K562 (cell line): ENCODE results near the gene TIMP4.

ENCODE experiments used
- CTCF ChIP-seq, 3 experiments: IDR thresholded peaks in 2 of 3; conservative IDR thresholded peaks in 1 of 3; 2 replicates each; pipeline ENCODE4 v1.5.1; 2011 to 2012; ENCODE audit warnings: low read length in 3 of 3, mild to moderate bottlenecking in 3 of 3, control low read depth in 2 of 3, improper control_type of control experiment in 1 of 3, inconsistent platforms in 1 of 3, low read depth in 1 of 3, mixed read lengths in 1 of 3, moderate library complexity in 1 of 3; ENCODE audit not compliant: insufficient read depth in 2 of 3
- HNRNPLL ChIP-seq: fragments of 200-400 bp; formaldehyde crosslinking; IDR thresholded peaks from 2 replicates; pipeline ENCODE4 v1.6.1; 2017; ENCODE audit warnings: low read length, low read depth, mild to moderate bottlenecking; ENCODE audit not compliant: poor library complexity, severe bottlenecking
- NFIC ChIP-seq: fragments of 450-650 bp; IDR thresholded peaks from 2 replicates; pipeline ENCODE4 v1.6.1; 2017; ENCODE audit warnings: mild to moderate bottlenecking, inconsistent platforms
- POLR2A ChIP-seq: fragments of 450-650 bp; conservative IDR thresholded peaks from 2 replicates; pipeline ENCODE4 v1.6.1; 2016
- POLR2AphosphoS5 ChIP-seq: IDR thresholded peaks from 2 replicates; pipeline ENCODE4 v1.6.1; 2011; ENCODE audit warnings: mild to moderate bottlenecking, low read depth, low read length, moderate library complexity; ENCODE audit not compliant: control insufficient read depth, insufficient read depth
- ZSCAN29 ChIP-seq: fragments of 450-650 bp; IDR thresholded peaks from 2 replicates; pipeline ENCODE4 v1.6.1; 2017
- TF ChIP-seq, protein P1 (sequence below), 2 experiments: fragments of 450-650 bp; IDR thresholded peaks; 2 replicates each; pipeline ENCODE4 v1.6.1; 2016; ENCODE audit warnings: mild to moderate bottlenecking in 2 of 2, borderline replicate concordance in 1 of 2, low read depth in 1 of 2, moderate library complexity in 1 of 2
- TF ChIP-seq, protein P2 (sequence below): sonication (generic); formaldehyde crosslinking; IDR thresholded peaks from 2 replicates; pipeline ENCODE4 v1.8.1; 2022; ENCODE audit warnings: missing genetic modification reagents

DNA sequence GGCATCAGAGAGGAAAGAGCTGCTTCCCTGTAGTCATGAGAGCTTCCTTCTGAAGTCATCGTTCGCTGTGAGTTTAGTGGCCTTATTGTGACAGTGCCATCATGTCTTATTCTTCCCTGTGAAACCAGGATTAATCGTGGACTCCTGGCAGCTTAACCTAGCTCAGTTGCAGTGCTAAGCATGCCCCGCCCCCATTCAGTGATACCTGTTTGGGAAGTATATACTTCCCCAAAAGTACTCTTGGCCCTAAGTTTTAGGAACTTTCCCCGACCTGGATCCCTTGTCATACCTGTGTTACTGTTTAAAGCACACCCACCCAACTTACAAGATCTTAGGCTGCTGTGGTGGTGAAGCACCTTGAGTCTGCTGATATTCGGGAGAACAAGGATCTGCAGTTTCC lies 32.1 kb upstream of the TIMP4 start:
- TF ChIP-seq CTCF (IDR thresholded peaks at IDR 0.05 in 2 of 3, conservative IDR thresholded peaks at IDR 0.05 in 1 of 3; ENCODE audit: insufficient read depth in 2 of 3, low read depth in 1 of 3, low read length in 3 of 3) (no peak), HNRNPLL (no peak), POLR2A (no peak), POLR2AphosphoS5 (no peak), ZSCAN29 (no peak), NFIC (no peak)
- TF ChIP-seq, protein P1, sequence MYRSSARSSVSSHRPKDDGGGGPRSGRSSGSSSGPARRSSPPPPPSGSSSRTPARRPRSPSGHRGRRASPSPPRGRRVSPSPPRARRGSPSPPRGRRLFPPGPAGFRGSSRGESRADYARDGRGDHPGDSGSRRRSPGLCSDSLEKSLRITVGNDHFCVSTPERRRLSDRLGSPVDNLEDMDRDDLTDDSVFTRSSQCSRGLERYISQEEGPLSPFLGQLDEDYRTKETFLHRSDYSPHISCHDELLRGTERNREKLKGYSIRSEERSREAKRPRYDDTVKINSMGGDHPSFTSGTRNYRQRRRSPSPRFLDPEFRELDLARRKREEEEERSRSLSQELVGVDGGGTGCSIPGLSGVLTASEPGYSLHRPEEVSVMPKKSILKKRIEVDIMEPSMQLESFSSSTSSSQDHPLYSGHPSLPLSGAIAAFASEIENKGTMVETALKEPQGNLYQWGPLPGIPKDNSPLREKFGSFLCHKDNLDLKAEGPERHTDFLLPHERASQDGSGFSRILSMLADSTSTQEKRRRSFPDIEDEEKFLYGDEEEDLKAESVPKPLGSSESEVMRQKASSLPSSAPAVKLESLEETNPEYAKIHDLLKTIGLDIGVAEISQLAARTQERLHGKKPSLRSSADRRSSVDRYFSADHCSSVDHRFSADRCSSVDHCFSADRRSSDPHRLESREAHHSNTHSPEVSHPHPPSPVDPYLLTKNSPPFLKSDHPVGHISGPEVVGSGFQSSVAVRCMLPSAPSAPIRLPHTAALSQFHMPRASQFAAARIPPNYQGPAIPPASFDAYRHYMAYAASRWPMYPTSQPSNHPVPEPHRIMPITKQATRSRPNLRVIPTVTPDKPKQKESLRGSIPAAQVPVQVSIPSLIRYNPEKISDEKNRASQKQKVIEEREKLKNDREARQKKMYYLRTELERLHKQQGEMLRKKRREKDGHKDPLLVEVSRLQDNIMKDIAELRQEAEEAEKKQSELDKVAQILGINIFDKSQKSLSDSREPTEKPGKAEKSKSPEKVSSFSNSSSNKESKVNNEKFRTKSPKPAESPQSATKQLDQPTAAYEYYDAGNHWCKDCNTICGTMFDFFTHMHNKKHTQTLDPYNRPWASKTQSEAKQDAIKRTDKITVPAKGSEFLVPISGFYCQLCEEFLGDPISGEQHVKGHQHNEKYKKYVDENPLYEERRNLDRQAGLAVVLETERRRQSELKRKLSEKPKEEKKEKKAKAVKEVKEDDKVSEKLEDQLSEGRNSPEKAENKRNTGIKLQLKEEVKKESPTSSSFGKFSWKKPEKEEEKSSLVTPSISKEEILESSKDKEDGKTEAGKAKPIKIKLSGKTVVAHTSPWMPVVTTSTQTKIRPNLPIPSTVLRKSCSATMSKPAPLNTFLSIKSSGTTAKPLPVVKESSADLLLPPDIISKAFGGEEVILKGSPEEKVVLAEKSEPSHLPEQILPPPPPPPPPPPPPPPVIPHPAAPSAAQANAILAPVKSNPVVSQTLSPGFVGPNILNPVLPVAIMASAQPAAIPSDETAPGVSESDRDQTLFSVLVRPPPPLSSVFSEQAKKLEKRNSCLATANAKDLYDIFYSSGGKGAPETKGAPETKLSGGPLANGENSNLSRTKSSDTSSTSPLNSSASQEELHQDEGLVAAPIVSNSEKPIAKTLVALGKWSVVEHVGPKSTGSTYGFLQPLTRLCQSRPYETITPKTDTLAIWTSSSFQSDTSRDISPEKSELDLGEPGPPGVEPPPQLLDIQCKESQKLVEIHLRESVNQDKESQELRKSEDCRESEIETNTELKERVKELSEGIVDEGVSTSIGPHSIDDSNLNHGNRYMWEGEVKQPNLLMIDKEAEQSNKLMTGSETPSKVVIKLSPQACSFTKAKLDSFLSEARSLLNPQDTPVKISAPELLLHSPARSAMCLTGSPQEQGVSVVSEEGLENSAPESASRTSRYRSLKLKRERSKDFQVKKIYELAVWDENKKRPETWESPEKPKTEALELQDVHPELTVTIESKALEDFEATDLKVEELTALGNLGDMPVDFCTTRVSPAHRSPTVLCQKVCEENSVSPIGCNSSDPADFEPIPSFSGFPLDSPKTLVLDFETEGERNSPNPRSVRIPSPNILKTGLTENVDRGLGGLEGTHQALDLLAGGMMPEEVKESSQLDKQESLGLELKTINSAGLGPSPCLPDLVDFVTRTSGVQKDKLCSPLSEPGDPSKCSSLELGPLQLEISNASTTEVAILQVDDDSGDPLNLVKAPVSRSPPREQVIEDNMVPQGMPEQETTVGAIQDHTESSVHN (IDR thresholded peaks at IDR 0.05; ENCODE audit: borderline replicate concordance in 1 of 2, low read depth in 1 of 2) = no peak
- TF ChIP-seq, protein P2, sequence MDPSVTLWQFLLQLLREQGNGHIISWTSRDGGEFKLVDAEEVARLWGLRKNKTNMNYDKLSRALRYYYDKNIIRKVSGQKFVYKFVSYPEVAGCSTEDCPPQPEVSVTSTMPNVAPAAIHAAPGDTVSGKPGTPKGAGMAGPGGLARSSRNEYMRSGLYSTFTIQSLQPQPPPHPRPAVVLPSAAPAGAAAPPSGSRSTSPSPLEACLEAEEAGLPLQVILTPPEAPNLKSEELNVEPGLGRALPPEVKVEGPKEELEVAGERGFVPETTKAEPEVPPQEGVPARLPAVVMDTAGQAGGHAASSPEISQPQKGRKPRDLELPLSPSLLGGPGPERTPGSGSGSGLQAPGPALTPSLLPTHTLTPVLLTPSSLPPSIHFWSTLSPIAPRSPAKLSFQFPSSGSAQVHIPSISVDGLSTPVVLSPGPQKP (CRISPR knock-in tag) = no peak
